CD4-positive, alpha-beta T cell treated with Interleukin-2 at 100 ng/mL for 4 hours (primary cell): Measurements from ENCODE around the gene RNASE4.

Experiments
- DNase-seq: peaks from one replicate; pipeline ENCODE4 v3.0.0-alpha.2; 2020; ENCODE audit warnings: low spot score

RNASE4 gene

DNA sequence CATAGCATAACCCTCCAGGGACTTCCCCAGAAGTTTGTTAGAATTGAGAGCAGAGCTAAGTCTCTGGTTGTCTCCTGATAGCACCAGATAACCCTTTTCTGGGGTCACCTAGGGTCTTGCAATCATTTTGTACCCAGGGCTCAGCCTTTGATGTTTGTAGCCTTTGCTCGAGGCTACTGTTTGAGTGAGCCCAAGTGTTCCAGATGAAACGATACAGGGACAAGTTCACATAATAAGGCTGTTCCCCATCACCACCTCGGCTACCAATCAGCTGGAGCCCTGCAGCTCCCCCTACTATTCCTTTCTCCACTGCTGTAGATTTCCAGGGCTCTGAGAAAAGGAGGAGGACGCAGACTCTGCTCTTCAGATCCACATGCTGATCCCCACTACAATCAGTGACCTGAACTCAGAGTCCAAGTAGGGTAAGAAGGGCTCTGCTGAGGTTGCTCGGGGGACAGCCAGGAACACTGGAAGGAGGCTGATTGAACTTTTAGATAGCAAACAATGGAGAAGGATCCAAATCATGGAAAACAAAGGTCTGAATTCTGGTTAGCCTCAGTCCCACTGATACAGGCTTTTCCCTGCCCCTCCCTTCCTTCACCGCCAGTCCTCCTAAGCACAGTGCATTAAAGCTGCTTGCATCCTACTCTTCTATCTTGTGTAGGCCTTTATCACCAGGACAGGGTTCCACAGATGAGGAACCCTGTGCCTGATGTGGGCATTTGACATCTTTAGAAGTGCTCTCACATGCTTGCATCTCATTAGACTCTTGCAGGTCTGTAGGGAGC, 61.4 kb downstream of the RNASE4 start, which contains the start of gene EDDM3A:
Gene EDDM3A, plus strand, starts transcription at position 317 of the 788 bp plus-strand sequence. CDS start 1,694 bp downstream, outside the sequence.
- no peak for DNase-seq

DNA sequence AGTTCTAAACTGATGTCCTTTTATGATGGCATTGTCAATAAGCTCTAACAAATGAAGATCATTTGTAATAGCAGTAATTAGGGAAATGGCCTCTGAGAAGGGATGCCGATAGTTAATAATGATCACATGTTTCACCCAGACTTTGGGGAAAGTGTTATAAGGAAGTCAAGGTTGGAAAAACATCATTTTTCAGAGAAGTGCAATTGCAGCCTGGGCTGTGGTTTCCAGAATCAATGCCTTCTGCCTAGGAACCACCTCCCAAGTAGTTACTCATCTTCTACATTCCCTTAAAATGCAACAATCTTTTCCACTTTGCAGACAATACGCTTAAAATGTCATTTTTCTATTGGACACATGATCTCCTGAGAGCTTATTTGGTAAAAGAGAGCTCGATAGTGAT, 62.2 kb downstream of the RNASE4 start:
- DNase-seq: no peak

DNA sequence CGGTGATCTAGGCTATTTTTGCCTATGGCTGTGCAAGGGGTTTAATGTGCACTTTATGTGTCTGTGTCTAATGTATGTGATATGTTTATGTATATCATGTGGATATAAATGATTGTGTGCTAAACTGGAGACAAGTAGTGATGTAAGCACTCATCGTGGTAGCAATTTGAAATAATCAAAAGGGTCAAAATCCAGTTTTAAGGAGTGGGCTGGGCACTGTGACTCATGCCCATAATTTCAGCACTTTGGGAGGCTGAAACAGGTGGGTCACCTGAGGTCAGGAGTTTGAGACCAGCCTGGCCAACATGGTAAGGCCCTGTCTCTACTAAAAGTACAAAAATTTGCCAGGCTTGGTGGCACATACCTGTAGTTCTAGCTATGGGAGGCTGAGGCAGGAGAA, 64.1 kb downstream of the RNASE4 start:
- no peak for DNase-seq

DNA sequence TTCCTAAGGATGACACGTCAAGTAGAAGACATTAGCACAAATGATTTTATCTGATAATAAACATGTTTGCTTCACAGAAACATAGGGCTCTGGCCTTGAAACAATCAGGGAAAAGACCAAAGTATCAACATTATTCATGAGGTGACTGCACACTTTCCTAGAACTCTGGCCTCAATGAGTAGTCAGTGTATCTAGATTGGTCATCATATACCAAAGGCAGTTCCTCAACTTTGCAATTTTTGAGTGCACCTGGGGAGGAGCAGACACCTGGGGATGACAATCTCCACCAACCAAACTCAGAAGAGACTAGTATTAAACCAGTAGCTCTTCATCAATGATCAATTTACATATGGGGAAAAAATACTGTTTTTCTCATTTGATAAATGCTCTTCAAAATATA, 65.8 kb downstream of the RNASE4 start:
- no peak for DNase-seq
